A549 (cell line): Measurements from ENCODE around the gene DSCAML1.

Experiments used
- BHLHE40 ChIP-seq: IDR thresholded peaks from 2 replicates; pipeline ENCODE4 v1.6.1; 2012; ENCODE audit warnings: low read depth, low read length, inconsistent platforms
- CTCF ChIP-seq: fragments of >200 bp; sonication (Bioruptor Twin); formaldehyde crosslinking; IDR thresholded peaks from 3 replicates; pipeline ENCODE4 v1.5.1; 2016
- EP300 ChIP-seq, 2 experiments: fragments of >200 bp; sonication (Bioruptor Twin); formaldehyde crosslinking; IDR thresholded peaks; 2 replicates in 1 of 2; 3 replicates in 1 of 2; pipeline ENCODE4 v1.6.1; 2016 to 2017
- PHF8 ChIP-seq: fragments of 200-600 bp; sonication (generic); IDR thresholded peaks from 2 replicates; pipeline ENCODE4 v1.6.1; 2016; ENCODE audit warnings: low read depth, mild to moderate bottlenecking, antibody characterized with exemption, moderate library complexity, borderline replicate concordance
- SREBF2 ChIP-seq: fragments of 450-650 bp; IDR thresholded peaks from 2 replicates; pipeline ENCODE4 v1.6.1; 2014; ENCODE audit warnings: mild to moderate bottlenecking, moderate library complexity

GRCh38 chr11:117673602-117674001, 123.4 kb downstream of the DSCAML1 start:
- TF ChIP-seq BHLHE40 (no peak), CTCF (no peak), PHF8 (no peak), EP300 (IDR thresholded peaks at IDR 0.05) (no peak), SREBF2 (no peak)
